Memory B cell (primary cell): ENCODE measurements around the gene PM20D2.

Experiments used
- ATAC-seq: fragments of 150-1000 bp; cut with Tn5 transposase; 2 replicates; pipeline ENCODE4 v1.10.0; 2021; ENCODE audit warnings: low read depth, mild to moderate bottlenecking, moderate library complexity
- DNase-seq, 2 donors: peaks; one replicate each; pipeline ENCODE4 v3.0.0; 2022; ENCODE audit warnings: low spot score in 2 of 2
- H3K27ac Mint-ChIP-seq: one replicate; pipeline ENCODE4 v1.8.0; 2022; ENCODE audit warnings: mild to moderate bottlenecking, moderate library complexity, mixed read lengths
- H3K27me3 Mint-ChIP-seq: one replicate; pipeline ENCODE4 v1.8.0; 2022; ENCODE audit warnings: mixed read lengths
- H3K36me3 Mint-ChIP-seq: one replicate; pipeline ENCODE4 v1.8.0; 2022; ENCODE audit warnings: mild to moderate bottlenecking, mixed read lengths
- H3K4me1 Mint-ChIP-seq: one replicate; pipeline ENCODE4 v1.8.0; 2022; ENCODE audit warnings: mixed read lengths
- H3K4me3 Mint-ChIP-seq: one replicate; pipeline ENCODE4 v1.8.0; 2022; ENCODE audit warnings: mild to moderate bottlenecking, moderate library complexity, mixed read lengths
- H3K9me3 Mint-ChIP-seq: one replicate; pipeline ENCODE4 v1.8.0; 2022; ENCODE audit warnings: mixed read lengths

PM20D2 gene

GRCh38 chr6:89200706-89201215 is 54.9 kb downstream of the PM20D2 start:
- ATAC-seq: no peak
- H3K4me1 Mint-ChIP-seq: no peaks in the 10 kb centered on the region
- no peak overlapping the region for H3K27ac Mint-ChIP-seq
- no peak for DNase-seq
- H3K4me3 Mint-ChIP-seq: no peak overlapping the region
- no peaks in the 10 kb centered on the region for H3K36me3 Mint-ChIP-seq
- peaks cover 3% of the 10 kb centered on the region for H3K27me3 Mint-ChIP-seq
- H3K9me3 Mint-ChIP-seq: peaks cover 2% of the 10 kb centered on the region

GRCh38 chr6:89204096-89204495 is 58.2 kb downstream of the PM20D2 start:
- Mint-ChIP-seq H3K27ac (no peak overlapping the region), H3K27me3 (peaks cover 8% of the 10 kb centered on the region), H3K9me3 (no peaks in the 10 kb centered on the region), H3K4me1 (no peaks in the 10 kb centered on the region), H3K36me3 (no peaks in the 10 kb centered on the region), H3K4me3 (no peak overlapping the region)
- no peak for DNase-seq
- ATAC-seq: no peak

- Mint-ChIP-seq H3K36me3 (no peaks in the 10 kb centered on the region), H3K27me3 (peaks cover 10% of the 10 kb centered on the region), H3K27ac (no peak overlapping the region), H3K9me3 (no peaks in the 10 kb centered on the region), H3K4me3 (no peak overlapping the region), H3K4me1 (no peaks in the 10 kb centered on the region)
- ATAC-seq (no peak), DNase-seq (no peak)
These were observed 60.0 kb downstream of the PM20D2 start for GRCh38 chr6:89205819-89206218.

- DNase-seq (no peak), ATAC-seq (no peak)
- Mint-ChIP-seq H3K27ac (no peak overlapping the region), H3K9me3 (no peaks in the 10 kb centered on the region), H3K36me3 (no peaks in the 10 kb centered on the region), H3K4me3 (no peak overlapping the region), H3K27me3 (peaks cover 18% of the 10 kb centered on the region), H3K4me1 (no peaks in the 10 kb centered on the region)
These were observed 62.7 kb downstream of the PM20D2 start for GRCh38 chr6:89208551-89208950.

- Mint-ChIP-seq H3K36me3 (no peaks in the 10 kb centered on the region), H3K27ac (no peak overlapping the region), H3K27me3 (peaks cover 16% of the 10 kb centered on the region), H3K4me3 (no peak overlapping the region), H3K4me1 (no peaks in the 10 kb centered on the region), H3K9me3 (no peaks in the 10 kb centered on the region)
- ATAC-seq: no peak
- no peak for DNase-seq
These were observed 63.6 kb downstream of the PM20D2 start for GRCh38 chr6:89209457-89209856.

GRCh38 chr6:89212472-89212871 is 66.6 kb downstream of the PM20D2 start:
- ATAC-seq (no peak), DNase-seq (no peak)
- H3K4me1 Mint-ChIP-seq: no peaks in the 10 kb centered on the region
- no peaks in the 10 kb centered on the region for H3K9me3 Mint-ChIP-seq
- no peaks in the 10 kb centered on the region for H3K36me3 Mint-ChIP-seq
- H3K27ac Mint-ChIP-seq: no peak overlapping the region
- peaks cover 10% of the 10 kb centered on the region for H3K27me3 Mint-ChIP-seq
- no peak overlapping the region for H3K4me3 Mint-ChIP-seq

- no peak for ATAC-seq
- no peaks in the 10 kb centered on the region for H3K36me3 Mint-ChIP-seq
- H3K4me1 Mint-ChIP-seq: no peaks in the 10 kb centered on the region
These were observed 68.3 kb downstream of the PM20D2 start for GRCh38 chr6:89214197-89214596.

More at GRCh38 chr6:89214197-89214596, 68.3 kb downstream of the PM20D2 start:
- no peaks in the 10 kb centered on the region for H3K9me3 Mint-ChIP-seq
- no peak for DNase-seq
- no peak overlapping the region for H3K27ac Mint-ChIP-seq
- H3K4me3 Mint-ChIP-seq: no peak overlapping the region
- peaks cover 10% of the 10 kb centered on the region for H3K27me3 Mint-ChIP-seq
